Measurements from ENCODE around the gene KLHL6. TPM values are rescaled to one million over a fixed set of nuclear protein-coding genes. Genes with fewer than 3 reads are reported as not detected.
A peak's percentile ranks its signal among the peaks of the same experiment; 100 is the strongest.

KLHL6 gene
- total and polyA plus RNA-seq, 10 of the 15 experiments (the other 5 are each of a cell fraction or from before 2014, with no cell fraction given), result 4.0 to 91.8 (median 24.4) TPM

- ATAC-seq (peak; percentile 20), FAIRE-seq (no peak), DNase-seq (ENCODE audit: low read depth, low spot score) (no peak)
- Histone ChIP-seq H3K4me3 (no peak overlapping the region), H3K9me3 (replicated peaks; ENCODE audit: control insufficient read depth, insufficient read depth, low read length) (no peaks in the 10 kb centered on the region), H3K4me1 (ENCODE audit: control insufficient read depth, insufficient read depth, low read length) (no peaks in the 10 kb centered on the region; the same call in 1 of the 2 replicates), H4K20me1 (ENCODE audit: control insufficient read depth, insufficient read depth) (no peaks in the 10 kb centered on the region), H3K9ac (ENCODE audit: control insufficient read depth, insufficient read depth, low read length) (no peak overlapping the region), H3K27me3 (replicated peaks in 1 of 2; ENCODE audit: control insufficient read depth in 2 of 2, insufficient read depth in 2 of 2, low read length in 1 of 2) (no peaks in the 10 kb centered on the region), H3K4me2 (ENCODE audit: control insufficient read depth, insufficient read depth) (no peak overlapping the region), H3K27ac (ENCODE audit: control insufficient read depth, insufficient read depth) (no peak overlapping the region), H3K79me2 (ENCODE audit: control insufficient read depth, insufficient read depth, low read length) (no peaks in the 10 kb centered on the region), H3K36me3 (ENCODE audit: control insufficient read depth in 2 of 2, insufficient read depth in 2 of 2, low read length in 1 of 2) (no peaks in the 10 kb centered on the region), H2AFZ (ENCODE audit: control insufficient read depth, low read depth, low read length) (no peak overlapping the region)
- ChIA-PET CTCF (interaction anchor here (1.1 to 3.3 kb wide), 4 partner anchors 12 to 94 kb away, joined by 3 to 13 read pairs (median 8); no protein-coding TSS in a partner anchor), RAD21 (ENCODE audit: unreplicated experiment) (interaction anchor here (1.1 to 2.6 kb wide), 4 partner anchors 15 to 95 kb away, joined by 3 to 12 read pairs (median 4); no protein-coding TSS in a partner anchor), POLR2A (interaction anchor here (0.6 to 1.7 kb wide), 5 partner anchors 12 to 71 kb away, joined by 3 to 5 read pairs (median 4); no protein-coding TSS in a partner anchor), SMC1A (ENCODE audit: uncharacterized antibody, unreplicated experiment) (interaction anchor here (0.6 to 2.1 kb wide), 7 partner anchors 11 to 45 kb away, joined by 3 to 11 read pairs (median 5); no protein-coding TSS in a partner anchor)
- in situ Hi-C loops (cut with MboI) (no loop called here), intact Hi-C loops (cut with micrococcal nuclease; ENCODE audit: unreplicated experiment) (no loop called here)
- 0 out of 4 replicates have a peak, but pooled peaks of 1 of the 2 experiments have one; percentile 23 for TF ChIP-seq ETV6 (conservative IDR thresholded peaks at IDR 0.05 in 1 of 2, IDR thresholded peaks at IDR 0.05 in 1 of 2; ENCODE audit: borderline replicate concordance in 1 of 2, low read depth in 1 of 2)
- TF ChIP-seq IRF3 (IDR thresholded peaks at IDR 0.05), result no peak
- TF ChIP-seq JUNB (IDR thresholded peaks at IDR 0.05), result peak; percentile 33; the same call in 1 of the 2 replicates
- BruUV-seq (replicated peaks), result no TSS peak
- WGBS (ENCODE audit: insufficient coverage, insufficient replicate concordance, low lambda C conversion rate, missing lambda C conversion rate), result 41% methylated on average over 5 of the region's 5 CpGs
Observed at GRCh38 chr3:183564046-183564445, 8.5 kb upstream of the KLHL6 start.

GRCh38 chr3:183563536-183563874, 8.0 kb upstream of the KLHL6 start:
- no peak overlapping the region for H3K9ac ChIP-seq (ENCODE audit: control insufficient read depth, insufficient read depth, low read length)
- in situ Hi-C loops (cut with MboI) (no loop called here), intact Hi-C loops (cut with micrococcal nuclease; ENCODE audit: unreplicated experiment) (no loop called here)
- no peaks in the 10 kb centered on the region for H3K79me2 ChIP-seq (ENCODE audit: control insufficient read depth, insufficient read depth, low read length)
- H4K20me1 ChIP-seq (ENCODE audit: control insufficient read depth, insufficient read depth), result no peaks in the 10 kb centered on the region
- SMC1A ChIA-PET (ENCODE audit: uncharacterized antibody, unreplicated experiment), result interaction anchor here (1.3 to 2.1 kb wide), 3 partner anchors 15 to 27 kb away, joined by 4 to 11 read pairs (median 6); no protein-coding TSS in a partner anchor
- no peaks in the 10 kb centered on the region for H3K27me3 ChIP-seq (replicated peaks in 1 of 2; ENCODE audit: control insufficient read depth in 2 of 2, insufficient read depth in 2 of 2, low read length in 1 of 2)
- H3K4me3 ChIP-seq, result no peak overlapping the region
- no peak overlapping the region for H3K27ac ChIP-seq (ENCODE audit: control insufficient read depth, insufficient read depth)
- WGBS (ENCODE audit: insufficient coverage, insufficient replicate concordance, low lambda C conversion rate, missing lambda C conversion rate), result 66% methylated on average over 2 of the region's 2 CpGs
- CTCF ChIA-PET, result interaction anchor here (2.4 to 3.3 kb wide), 2 partner anchors 29 to 94 kb away, joined by 11 to 13 read pairs; no protein-coding TSS in a partner anchor
- no peaks in the 10 kb centered on the region for H3K9me3 ChIP-seq (replicated peaks; ENCODE audit: control insufficient read depth, insufficient read depth, low read length)
- RAD21 ChIA-PET (ENCODE audit: unreplicated experiment), result interaction anchor here (1.1 to 2.6 kb wide), 5 partner anchors 16 to 94 kb away, joined by 3 to 12 read pairs (median 4); no protein-coding TSS in a partner anchor
- H3K4me1 ChIP-seq (ENCODE audit: control insufficient read depth, insufficient read depth, low read length), result no peaks in the 10 kb centered on the region; the same call in 1 of the 2 replicates
- POLR2A ChIA-PET, result interaction anchor here (0.9 to 1.7 kb wide), 3 partner anchors 14 to 78 kb away, joined by 3 to 4 read pairs (median 4); no protein-coding TSS in a partner anchor
- ATAC-seq (no peak), FAIRE-seq (no peak), DNase-seq (ENCODE audit: low read depth, low spot score) (no peak)
- H3K4me2 ChIP-seq (ENCODE audit: control insufficient read depth, insufficient read depth), result no peak overlapping the region
- no peaks in the 10 kb centered on the region for H3K36me3 ChIP-seq (ENCODE audit: control insufficient read depth in 2 of 2, insufficient read depth in 2 of 2, low read length in 1 of 2)
- no peak overlapping the region for H2AFZ ChIP-seq (ENCODE audit: control insufficient read depth, low read depth, low read length)
- BruUV-seq (replicated peaks), result no TSS peak
- TF ChIP-seq USF2 (IDR thresholded peaks at IDR 0.05; ENCODE audit: borderline replicate concordance, low read depth, low read length) (no peak), ESRRA (IDR thresholded peaks at IDR 0.05; ENCODE audit: low read length) (no peak), ETV6 (conservative IDR thresholded peaks at IDR 0.05 in 1 of 2, IDR thresholded peaks at IDR 0.05 in 1 of 2; ENCODE audit: borderline replicate concordance in 1 of 2, low read depth in 1 of 2) (no peak), CHD1 (IDR thresholded peaks at IDR 0.05; ENCODE audit: low read depth, low read length) (no peak), CBFB (IDR thresholded peaks at IDR 0.05; ENCODE audit: low read depth) (no peak), JUNB (IDR thresholded peaks at IDR 0.05) (no peak), BRCA1 (IDR thresholded peaks at IDR 0.05; ENCODE audit: low read depth, low read length) (no peak), CBX5 (IDR thresholded peaks at IDR 0.05; ENCODE audit: low read depth) (no peak), HDGF (IDR thresholded peaks at IDR 0.05) (no peak), EP300 (IDR thresholded peaks at IDR 0.05; ENCODE audit: borderline replicate concordance in 1 of 2, control insufficient read depth in 1 of 2, low read depth in 2 of 2, low read length in 2 of 2) (no peak), ZNF384 (IDR thresholded peaks at IDR 0.05; ENCODE audit: borderline replicate concordance, low read depth, low read length) (no peak), SREBF2 (IDR thresholded peaks at IDR 0.05; ENCODE audit: low read length) (no peak), ZNF622 (IDR thresholded peaks at IDR 0.05) (no peak), ATF7 (IDR thresholded peaks at IDR 0.05; ENCODE audit: low read depth) (no peak)
